Skeletal muscle cell (primary cell): Measurements from ENCODE around the gene SLC16A4.

Source experiments
- DNase-seq: peaks from one replicate; pipeline ENCODE4 v3.0.0-alpha.2; 2010; ENCODE audit warnings: low read depth
- H3K4me3 ChIP-seq: 2 replicates; pipeline ENCODE4 v1.5.1; 2011; ENCODE audit warnings: low read depth, mild to moderate bottlenecking, control low read depth, low read length, moderate library complexity

SLC16A4 gene

DNA sequence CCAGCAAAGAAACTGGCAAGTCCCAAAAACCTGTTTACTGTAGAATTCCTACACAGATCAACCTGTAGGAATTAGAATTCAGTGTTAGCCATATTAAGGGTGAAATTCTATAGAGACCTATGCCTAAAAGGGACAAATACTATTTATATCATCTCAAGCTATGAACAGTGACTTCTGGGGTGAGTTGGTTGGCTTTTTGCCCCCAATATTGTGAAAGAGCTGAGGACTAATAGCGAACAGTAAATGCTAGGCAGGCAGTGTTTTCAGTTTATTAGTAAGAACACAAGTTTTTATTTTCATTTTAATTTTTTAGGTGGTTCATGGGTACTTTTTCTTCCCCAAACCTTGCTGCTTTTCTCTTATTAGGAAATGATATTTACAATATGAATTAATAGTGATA, 15.3 kb downstream of the SLC16A4 start:
- DNase-seq: no peak
- H3K4me3 ChIP-seq: no peak overlapping the region

GRCh38 chr1:110370827-110371226, 20.0 kb downstream of the SLC16A4 start:
- peak; percentile 21 for DNase-seq
- H3K4me3 ChIP-seq: no peak overlapping the region

GRCh38 chr1:110364221-110364620, 26.6 kb downstream of the SLC16A4 start:
- no peak for DNase-seq
- H3K4me3 ChIP-seq: no peak overlapping the region

DNA sequence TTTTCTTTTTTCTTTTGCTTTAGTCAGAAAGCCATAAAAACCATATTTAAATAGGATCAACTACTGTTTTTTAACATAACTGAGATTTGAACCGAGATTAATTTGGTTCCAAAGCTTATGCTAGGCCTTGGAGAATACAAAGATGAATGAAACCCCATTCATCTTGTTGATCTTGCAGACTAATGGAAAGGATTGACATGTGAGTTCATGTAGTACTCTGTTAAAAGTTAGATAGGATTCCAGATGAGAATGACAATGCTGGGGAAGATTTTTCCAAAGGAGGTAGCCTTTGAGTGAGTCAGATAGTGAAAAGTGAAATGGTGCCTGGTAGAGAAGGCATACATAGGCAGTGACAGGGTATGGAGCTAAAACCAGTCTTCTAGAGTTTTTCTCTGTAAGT, 29.0 kb downstream of the SLC16A4 start:
- H3K4me3 ChIP-seq: no peak overlapping the region
- DNase-seq: no peak

DNA sequence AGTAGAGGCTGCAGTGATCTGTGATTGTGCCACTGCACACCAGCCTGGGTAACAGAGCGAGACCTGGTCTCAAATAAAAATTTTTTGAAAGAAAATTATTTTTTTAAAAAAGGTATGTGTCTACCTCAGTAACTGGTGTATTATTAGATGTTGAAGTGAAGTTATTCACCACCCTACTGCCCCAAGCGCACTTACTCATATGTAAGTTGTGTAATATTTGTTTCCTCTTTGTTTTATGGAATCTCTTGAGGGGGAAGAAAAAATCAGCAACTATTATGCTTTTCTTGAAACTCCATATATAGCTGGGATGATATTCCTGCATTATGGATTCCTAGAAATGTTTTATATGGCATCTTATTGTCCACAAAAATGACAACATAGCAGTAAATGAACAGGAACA, 30.4 kb downstream of the SLC16A4 start:
- no peak for DNase-seq

DNA sequence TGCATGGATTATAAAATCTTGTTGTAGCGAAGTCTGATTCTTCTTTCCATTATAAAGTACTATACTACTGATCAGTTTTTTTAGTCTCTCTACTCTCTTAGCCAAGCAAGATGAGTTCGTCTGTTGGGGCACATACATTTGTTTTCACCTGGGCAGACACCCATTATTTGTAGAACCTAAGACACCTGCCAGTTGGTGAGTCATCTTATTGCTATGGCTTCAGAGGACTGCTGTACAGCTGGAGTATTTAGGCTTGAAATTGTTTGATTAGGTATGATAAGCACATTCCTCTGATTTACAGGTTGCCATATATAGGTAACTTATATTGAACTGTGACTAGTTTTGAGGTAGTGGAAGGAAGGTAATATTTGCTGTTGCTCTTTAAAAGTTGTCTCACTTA, 34.4 kb downstream of the SLC16A4 start:
- no peak for DNase-seq
- H3K4me3 ChIP-seq: no peak overlapping the region

More for the DNA sequence above, 30.4 kb downstream of the SLC16A4 start:
- no peak overlapping the region for H3K4me3 ChIP-seq

DNA sequence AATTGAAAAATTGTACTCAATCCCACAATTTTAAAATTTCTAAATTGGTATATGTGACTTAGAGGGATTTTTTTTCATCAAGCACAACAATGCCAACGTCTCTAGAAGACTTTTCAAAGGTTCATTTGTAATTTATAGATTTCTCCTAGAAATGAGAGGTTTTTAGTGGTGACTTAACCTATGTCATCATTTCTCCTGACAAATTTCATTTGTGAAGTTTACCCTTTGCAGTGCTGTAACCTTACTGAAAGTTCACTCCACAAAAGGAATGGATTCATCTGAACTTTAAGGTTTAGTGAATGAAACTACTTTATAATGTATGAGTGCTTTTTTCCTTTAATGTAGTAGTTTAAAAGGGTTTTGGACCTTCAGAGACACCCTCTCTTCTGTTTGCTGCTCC, 35.5 kb downstream of the SLC16A4 start:
- DNase-seq: no peak
- no peak overlapping the region for H3K4me3 ChIP-seq

- H3K4me3 ChIP-seq: no peak overlapping the region
Observed at GRCh38 chr1:110350360-110350759, 40.5 kb downstream of the SLC16A4 start.

GRCh38 chr1:110348771-110349170, 42.1 kb downstream of the SLC16A4 start:
- no peak overlapping the region for H3K4me3 ChIP-seq
- no peak for DNase-seq

More at GRCh38 chr1:110350360-110350759, 40.5 kb downstream of the SLC16A4 start:
- DNase-seq: no peak

DNA sequence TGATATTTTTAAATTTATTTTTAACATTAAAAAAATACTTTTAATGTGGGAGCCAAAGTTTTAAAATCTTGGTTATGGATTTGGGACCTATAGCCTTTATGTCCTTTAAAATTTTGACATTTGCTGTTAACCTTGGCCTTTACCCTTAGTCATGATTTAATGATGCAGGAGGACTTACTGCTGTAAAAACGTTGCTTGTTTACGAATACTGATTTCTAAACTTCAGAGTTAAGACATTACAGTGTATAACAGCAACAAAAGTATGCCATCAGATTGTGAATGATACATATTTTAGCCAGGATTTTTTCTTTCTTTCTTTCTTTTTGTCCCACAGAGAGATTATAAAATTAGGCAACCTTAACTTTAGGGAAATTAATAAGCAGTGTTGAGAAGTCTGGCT, 42.8 kb downstream of the SLC16A4 start:
- H3K4me3 ChIP-seq: no peak overlapping the region
- no peak for DNase-seq

DNA sequence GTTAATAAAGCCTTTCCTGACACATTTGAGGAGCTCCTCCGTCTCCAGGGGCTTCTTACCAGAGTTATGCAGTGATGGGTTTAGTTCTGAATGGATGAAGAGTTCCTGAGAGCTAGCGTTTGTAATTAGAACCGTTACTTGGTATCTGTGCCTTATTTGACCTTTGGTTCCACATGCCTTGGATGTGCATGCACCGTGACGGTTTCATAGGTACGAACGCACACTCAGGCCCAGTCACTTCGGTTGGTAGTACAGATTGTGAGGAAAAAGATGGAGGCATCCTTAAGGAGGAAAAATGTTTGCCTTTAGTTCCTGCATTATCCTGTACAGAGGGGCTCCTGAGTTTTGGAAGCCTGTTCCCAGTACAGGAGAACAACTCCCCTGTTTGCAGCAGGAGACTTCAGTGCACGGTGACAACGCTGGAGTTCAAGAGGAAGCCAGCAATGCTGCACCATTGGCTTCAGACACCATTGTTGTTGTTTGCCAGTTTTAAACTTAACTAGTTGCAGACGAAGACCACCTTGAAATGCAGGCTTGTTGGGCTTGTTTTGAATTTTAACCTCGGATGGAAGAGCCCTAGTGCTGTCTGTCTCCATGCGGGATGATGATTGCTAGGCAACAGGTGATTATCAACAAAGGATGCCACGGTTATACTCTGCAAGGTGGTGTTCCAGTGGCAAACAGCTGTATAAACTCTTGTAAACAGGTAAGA, 43.5 kb downstream of the SLC16A4 start:
- DNase-seq: no peak
- H3K4me3 ChIP-seq: no peak overlapping the region

DNA sequence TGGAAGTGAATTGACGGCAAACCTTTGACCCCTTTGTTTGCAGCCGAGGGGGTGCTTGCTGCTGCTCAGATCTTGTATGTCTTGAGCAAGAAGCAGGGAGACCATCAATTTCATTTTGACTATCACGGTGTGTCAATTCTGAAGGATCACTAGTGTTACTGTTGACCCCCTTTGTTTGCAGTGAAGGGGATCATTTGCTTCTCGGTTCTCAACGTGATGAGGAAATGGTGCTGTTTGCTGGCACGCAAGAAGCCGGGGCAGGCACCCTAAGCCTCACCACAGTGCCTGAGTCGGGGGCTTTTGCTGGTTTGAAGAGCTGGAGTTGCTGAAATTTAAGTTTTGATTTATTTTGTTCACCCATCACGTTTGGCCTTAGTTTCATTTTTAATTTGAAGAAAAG, 44.1 kb downstream of the SLC16A4 start:
- DNase-seq: no peak
- H3K4me3 ChIP-seq: no peak overlapping the region

DNA sequence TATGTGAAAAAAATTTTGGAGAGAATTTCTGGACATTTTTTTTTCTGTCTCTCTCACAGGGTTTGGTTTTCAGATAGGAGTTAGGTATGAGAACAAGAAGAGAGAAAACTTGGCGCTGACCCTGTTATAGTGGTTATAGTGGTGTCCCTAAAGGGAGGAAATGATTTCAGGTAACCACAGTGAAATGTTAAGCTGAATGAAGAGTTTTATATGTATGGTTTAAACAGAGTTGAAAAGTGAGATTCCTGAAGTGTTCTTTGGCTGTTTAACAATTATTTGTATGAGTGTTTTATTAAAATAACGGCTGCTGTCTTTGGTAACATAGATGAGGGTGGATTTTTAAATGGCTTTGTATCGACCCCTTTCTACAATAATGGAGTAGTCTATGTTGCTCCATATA, 45.3 kb downstream of the SLC16A4 start:
- no peak overlapping the region for H3K4me3 ChIP-seq

GRCh38 chr1:110344152-110344551, 46.7 kb downstream of the SLC16A4 start:
- DNase-seq: no peak
- H3K4me3 ChIP-seq: no peak overlapping the region

More for the DNA sequence above, 45.3 kb downstream of the SLC16A4 start:
- DNase-seq: no peak

DNA sequence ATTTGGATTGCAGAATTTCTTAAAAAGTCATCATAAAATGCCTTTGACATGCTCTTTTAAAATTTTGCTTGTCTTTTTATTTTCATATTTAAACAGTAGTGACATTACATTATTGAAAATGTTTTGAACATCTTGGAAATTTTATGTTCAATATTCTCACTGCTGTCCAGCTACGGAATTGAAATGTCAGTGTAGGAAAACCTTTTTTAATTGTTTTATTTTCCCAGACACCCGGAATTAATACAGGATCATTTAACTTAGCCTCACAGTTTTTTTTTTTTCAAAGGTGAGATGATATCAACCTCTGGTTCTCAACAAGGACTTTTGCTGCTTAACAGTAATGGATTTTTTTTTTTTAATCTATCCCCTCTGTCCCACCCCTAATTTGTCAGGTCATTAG, 47.6 kb downstream of the SLC16A4 start:
- DNase-seq: no peak
- H3K4me3 ChIP-seq: no peak overlapping the region

DNA sequence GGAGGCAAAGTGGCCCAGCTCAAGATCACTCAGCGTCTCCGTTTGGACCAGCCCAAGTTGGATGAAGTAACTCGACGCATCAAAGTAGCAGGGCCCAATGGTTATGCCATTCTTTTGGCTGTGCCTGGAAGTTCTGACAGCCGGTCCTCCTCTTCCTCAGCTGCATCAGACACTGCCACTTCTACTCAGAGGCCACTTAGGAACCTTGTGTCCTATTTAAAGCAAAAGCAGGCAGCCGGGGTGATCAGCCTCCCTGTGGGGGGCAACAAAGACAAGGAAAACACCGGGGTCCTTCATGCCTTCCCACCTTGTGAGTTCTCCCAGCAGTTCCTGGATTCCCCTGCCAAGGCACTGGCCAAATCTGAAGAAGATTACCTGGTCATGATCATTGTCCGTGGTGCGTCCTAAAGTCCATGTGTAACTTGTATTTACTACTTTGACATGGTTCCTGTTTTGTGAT, 48.9 kb downstream of the SLC16A4 start:
- H3K4me3 ChIP-seq: peak overlapping the region; percentile 22
- no peak for DNase-seq

DNA sequence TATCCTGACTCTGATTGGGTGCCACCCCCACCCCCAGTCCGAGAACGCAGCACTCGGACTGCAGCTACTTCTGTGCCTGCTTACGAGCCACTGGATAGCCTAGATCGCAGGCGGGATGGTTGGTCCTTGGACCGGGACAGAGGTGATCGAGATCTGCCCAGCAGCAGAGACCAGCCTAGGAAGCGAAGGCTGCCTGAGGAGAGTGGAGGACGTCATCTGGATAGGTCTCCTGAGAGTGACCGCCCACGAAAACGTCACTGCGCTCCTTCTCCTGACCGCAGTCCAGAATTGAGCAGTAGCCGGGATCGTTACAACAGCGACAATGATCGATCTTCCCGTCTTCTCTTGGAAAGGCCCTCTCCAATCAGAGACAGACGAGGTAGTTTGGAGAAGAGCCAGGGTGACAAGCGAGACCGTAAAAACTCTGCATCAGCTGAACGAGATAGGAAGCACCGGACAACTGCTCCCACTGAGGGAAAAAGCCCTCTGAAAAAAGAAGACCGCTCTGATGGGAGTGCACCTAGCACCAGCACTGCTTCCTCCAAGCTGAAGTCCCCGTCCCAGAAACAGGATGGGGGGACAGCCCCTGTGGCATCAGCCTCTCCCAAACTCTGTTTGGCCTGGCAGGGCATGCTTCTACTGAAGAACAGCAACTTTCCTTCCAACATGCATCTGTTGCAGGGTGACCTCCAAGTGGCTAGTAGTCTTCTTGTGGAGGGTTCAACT, 49.5 kb downstream of the SLC16A4 start:
- DNase-seq: no peak
- H3K4me3 ChIP-seq: peak overlapping the region; percentile 22

DNA sequence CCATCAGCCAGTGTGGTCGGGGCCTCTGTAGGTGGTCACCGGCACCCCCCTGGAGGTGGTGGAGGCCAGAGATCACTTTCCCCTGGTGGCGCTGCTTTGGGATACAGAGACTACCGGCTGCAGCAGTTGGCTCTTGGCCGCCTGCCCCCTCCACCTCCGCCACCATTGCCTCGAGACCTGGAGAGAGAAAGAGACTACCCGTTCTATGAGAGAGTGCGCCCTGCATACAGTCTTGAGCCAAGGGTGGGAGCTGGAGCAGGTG, 50.7 kb downstream of the SLC16A4 start:
- peak overlapping the region; percentile 92 for H3K4me3 ChIP-seq
- no peak for DNase-seq

DNA sequence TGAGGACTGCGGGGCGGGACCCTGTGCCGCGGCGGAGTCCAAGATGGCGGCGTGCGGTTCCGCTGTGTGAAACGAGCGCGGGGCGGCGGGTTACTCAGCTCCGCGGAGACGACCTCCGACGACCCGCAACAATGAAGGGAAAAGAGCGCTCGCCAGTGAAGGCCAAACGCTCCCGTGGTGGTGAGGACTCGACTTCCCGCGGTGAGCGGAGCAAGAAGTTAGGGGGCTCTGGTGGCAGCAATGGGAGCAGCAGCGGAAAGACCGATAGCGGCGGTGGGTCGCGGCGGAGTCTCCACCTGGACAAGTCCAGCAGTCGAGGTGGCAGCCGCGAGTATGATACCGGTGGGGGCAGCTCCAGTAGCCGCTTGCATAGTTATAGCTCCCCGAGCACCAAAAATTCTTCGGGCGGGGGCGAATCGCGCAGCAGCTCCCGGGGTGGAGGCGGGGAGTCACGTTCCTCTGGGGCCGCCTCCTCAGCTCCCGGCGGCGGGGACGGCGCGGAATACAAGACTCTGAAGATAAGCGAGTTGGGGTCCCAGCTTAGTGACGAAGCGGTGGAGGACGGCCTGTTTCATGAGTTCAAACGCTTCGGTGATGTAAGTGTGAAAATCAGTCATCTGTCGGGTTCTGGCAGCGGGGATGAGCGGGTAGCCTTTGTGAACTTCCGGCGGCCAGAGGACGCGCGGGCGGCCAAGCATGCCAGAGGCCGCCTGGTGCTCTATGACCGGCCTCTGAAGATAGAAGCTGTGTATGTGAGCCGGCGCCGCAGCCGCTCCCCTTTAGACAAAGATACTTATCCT, 51.2 kb downstream of the SLC16A4 start:
- no peak for DNase-seq
- H3K4me3 ChIP-seq: peak overlapping the region; percentile 92

DNA sequence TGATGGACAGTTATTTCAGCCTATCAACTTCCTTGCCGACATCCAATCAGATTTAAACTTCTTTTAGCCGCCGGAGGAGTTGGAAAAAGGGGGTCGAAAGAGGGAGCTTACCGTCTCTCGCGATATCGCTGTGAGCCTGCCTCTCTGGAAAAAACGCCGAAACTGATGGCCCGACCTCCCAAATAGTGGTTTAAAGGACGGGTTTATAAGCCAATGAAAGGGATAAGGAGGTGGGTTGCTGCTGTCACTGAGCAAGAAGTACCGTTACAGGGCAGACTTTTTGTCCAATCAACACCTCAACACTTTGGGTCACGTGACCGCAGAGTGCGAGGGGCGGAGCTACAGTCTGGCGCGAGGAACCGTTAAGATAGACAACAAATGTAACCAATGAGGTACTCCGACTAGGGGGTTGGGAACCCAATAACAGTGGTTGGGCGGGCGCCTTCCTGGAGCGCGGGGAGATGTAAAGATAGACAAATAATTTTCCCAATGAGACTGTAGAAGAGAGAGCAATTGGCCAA, 51.9 kb downstream of the SLC16A4 start, which contains the start of gene RBM15:
Gene RBM15, plus strand, starts transcription at position 492 of the 521 bp plus-strand sequence. Its CDS starts 29 bp downstream, at position 521.
- H3K4me3 ChIP-seq: peak within 1 kb of the TSS; percentile 92
- peak; percentile 100 for DNase-seq
